Measurements from ENCODE around the gene HSPB1.
"Not testable (repeated sequence)": the region's sequence is repeated elsewhere in the genome, so short reads cannot be mapped to it uniquely, and the experiment has no call there.

Gene HSPB1

DNA sequence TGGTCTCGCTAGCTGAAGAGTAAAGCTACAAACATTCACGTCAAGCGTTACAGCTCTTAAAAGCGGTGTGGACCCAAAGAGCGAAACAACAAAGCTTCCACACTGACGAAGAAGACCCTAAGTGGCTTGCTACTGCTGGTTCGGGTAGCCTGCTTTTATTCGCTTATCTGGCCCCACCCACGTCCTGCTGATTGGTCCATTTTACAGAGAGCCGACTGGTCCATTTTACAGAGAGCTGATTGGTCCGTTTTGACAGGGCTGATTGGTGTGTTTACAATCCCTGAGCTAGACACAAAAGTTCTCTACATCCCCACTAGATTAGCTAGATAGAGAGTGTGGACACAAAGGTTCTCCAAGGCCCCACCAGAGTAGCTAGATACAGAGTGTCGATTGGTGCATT, 6.4 kb downstream of the HSPB1 start:
- not testable (repeated sequence) for DNase-seq (ENCODE audit: low read depth)

DNA sequence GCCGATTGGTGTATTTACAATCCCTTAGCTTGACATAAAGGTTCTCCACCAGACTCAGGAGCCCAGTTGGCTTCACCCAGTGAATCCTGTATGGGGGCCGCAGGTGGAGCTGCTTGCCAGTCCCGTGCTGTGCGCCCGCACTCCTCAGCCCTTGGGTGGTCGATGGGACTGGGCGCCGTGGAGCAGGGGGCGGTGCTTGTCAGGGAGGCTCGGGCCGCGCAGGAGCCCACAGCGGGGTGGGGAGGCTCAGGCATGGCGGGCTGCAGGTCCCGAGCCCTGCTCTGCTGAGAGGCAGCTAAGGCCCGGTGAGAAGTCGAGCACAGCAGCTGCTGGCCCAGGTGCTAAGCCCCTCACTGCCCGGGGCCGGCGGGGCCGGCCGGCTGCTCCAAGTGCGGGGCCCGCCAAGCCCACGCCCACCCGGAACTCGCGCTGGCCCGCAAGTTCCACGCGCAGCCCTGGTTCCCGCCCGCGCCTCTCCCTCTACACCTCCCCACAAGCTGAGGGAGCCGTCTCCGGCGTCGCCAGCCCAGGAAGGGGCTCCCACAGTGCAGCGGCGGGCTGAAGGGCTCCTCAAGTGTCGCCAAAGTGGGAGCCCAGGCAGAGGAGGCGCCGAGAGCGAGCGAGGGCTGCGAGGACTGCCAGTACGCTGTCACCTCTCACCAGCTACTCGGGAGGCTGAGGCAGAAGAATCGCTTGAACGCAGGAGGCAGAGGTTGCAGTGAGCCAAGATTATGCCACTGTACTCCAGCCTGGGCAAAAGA, 7.0 kb downstream of the HSPB1 start:
- not testable (repeated sequence) for DNase-seq (ENCODE audit: low read depth)

DNA sequence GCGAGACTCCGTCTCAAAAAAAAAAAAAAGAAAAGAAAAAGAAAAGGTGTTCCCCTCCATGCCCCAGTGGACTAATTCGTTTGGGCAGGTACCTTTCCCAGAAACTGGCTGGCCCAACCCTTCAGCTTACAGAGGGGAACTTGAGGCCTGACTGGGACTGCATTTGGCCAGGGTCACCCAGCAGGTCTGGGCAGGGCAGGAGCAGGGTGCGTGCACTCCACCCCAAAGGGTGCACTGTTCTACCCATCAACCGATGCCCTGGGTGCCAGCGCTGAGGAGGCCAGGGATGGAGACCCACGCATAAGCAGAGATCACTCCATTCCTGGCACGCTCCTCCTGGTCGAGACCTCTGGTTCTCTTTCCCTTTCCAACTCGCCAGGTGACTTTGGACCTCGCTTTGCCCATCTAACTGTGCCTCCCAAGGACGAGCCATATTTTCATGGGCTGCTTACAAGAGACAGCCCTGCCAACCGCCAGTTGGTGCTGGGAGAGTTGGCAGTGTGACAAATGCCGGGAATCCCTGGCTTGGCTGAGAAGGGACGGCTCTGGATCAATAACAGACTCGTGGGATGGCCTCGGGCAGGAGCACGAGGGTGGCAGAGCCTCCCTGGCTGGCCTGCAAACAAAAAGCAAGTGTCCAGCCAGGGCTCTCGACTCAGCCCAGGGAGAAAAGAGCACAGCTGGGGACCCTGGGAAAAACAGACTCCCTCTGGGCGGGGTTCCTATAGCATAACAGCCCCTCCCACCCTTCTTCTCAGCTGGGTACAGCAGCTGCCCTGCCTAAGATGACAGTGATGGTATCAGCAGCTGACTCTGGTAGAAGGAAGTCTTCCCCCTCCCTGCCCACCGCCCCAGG, 7.9 kb downstream of the HSPB1 start:
- DNase-seq (ENCODE audit: low read depth) = no peak

DNA sequence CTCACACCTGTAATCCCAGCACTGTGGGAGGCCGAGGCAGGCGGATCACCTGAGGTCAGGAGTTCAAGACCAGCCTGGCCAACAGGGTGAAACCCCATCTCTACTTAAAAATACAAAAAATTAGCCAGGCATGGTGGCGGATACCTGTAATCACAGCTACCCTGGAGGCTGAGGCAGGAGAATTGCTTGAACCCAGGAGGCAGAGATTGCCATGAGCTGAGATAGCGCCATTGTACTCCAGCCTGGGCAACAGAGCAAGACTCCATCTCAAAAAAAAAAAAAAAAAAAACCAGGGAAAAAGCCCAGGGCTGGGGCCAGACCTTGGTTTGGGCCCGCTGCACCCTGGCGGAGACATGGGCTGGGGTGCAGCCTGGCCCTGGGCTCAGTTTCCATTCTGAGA, 9.4 kb downstream of the HSPB1 start:
- not testable (repeated sequence) for DNase-seq (ENCODE audit: low read depth)

DNA sequence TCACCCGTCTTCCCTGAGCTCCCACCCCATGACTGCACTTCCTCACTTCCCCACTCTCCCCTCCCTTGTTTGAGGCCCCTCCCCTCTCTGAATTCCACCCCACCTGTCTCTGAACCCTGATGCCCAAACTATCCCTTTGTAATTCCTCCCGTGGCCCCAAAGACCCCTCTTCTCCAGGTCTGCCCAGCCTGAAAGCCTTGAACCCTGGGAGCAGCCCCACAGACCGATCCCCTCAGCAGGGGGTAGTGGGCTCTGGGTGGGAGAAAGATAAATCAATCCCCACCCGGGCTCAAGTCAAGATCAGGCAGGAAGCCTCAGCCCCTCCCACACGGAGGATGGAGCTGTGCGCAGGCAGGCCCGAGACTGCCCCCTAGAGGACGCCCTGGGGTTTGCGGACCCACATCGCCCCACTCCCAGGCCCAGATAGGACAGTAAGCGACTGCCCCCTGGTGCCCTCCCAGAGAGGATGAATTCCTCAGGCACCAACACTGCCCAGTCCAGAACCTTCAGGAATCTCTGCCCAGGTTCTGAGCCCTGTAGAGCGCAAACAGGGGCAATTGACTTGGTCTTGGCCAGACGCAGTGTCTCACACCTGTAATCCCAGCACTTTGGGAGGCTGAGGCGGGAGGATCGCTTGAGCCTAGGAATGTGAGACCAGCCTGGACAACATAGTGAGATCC, 11.7 kb downstream of the HSPB1 start:
- DNase-seq (ENCODE audit: low read depth) = peak; percentile 92

DNA sequence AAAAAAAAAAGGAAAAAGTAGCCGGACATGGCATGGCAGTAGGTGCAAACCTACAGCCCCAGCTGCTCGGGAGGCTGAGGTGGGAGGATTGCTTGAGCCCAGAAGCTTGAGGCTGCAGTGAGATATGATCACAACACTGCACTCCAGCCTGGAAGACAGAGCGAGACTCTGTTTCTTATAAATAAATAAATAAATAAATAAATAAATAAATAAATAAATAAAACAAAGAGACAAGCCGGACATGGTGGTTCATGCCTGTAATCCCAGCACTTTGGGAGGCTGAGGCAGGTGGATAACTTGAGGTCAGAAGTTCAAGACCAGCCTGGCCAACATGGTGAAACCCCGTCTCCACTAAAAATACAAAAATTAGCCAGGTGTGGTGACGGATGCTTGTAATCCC, 12.3 kb downstream of the HSPB1 start:
- DNase-seq (ENCODE audit: low read depth) = not testable (repeated sequence)

GRCh38 chr7:76315364-76315763, 12.9 kb downstream of the HSPB1 start:
- no peak for DNase-seq (ENCODE audit: low read depth)

GRCh38 chr7:76316984-76317781, 14.7 kb downstream of the HSPB1 start:
- no peak for DNase-seq (ENCODE audit: low read depth)

- peak; percentile 94 for DNase-seq (ENCODE audit: low read depth)
Observed at GRCh38 chr7:76317782-76318487, 15.5 kb downstream of the HSPB1 start.

GRCh38 chr7:76318488-76319353, 16.2 kb downstream of the HSPB1 start:
- peak; percentile 47 for DNase-seq (ENCODE audit: low read depth)

- no peak for DNase-seq (ENCODE audit: low read depth)
Observed at GRCh38 chr7:76325092-76325491, 22.6 kb downstream of the HSPB1 start.

GRCh38 chr7:76325811-76326210, 23.3 kb downstream of the HSPB1 start:
- DNase-seq (ENCODE audit: low read depth) = no peak

DNA sequence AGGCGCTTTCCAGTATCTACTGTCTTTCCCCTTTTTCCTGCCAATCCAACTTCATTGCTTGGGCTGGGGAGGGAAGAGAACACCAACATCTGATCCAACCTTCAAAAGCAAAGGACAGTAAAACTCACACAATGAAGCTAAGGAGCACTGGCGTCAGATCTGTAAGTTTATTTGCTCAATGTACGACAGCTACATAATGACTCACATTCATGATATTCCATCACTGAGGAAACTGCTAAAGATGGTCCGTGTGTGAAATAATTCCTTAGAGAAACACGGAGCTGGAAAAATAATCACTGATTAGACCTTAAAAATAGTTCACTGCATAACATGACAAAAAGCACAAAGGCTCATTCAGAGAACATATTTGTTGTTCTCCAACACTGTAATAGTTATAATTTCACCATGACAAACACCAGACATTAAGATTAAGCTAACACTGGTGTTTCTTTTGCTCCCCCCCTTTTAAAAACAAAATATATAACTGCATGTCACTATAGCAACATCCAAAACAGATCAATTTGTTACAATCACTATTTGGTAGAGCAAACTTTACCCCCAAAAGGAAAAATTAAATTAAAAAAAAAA, 24.3 kb downstream of the HSPB1 start:
- no peak for DNase-seq (ENCODE audit: low read depth)

DNA sequence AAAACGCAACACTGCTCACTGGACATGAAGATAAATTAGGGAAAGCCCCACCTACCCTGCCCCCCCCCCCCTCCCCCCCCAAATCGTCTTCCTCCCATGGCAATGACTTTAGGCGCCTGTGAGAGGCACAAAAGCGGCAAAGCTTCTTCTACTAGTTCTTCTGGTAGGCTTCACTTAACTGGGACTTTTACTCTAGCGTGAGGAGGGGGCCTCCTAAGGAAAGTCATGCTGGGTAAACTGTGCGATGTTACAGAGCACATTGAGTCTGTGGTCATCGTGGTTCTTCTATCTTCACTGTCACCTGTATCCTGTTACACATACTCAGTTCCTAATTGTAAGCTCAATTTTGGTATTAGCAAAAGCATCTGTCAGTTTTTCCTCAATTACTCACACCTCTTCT, 25.1 kb downstream of the HSPB1 start:
- DNase-seq (ENCODE audit: low read depth) = no peak

GRCh38 chr7:76328389-76328788, 25.9 kb downstream of the HSPB1 start:
- DNase-seq (ENCODE audit: low read depth) = no peak

DNA sequence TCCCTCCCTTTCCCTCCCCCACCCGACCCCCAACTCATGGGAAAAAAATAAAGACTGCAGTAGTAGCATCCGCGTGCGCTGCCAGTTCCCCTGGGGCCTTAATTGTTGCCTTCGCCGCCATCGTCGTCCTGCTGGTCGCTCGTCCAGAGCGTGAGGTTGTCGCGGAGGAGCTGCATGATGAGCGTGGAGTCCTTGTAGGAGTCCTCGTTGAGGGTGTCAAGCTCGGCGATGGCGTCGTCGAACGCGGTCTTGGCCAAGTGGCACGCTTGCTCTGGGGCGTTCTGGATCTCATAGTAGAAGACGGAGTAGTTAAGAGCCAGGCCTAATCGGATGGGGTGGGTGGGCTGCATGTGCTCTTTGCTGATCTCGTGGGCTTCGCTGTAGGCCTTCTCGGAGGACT, 27.0 kb downstream of the HSPB1 start:
- no peak for DNase-seq (ENCODE audit: low read depth)

- DNase-seq (ENCODE audit: low read depth) = no peak
Observed at GRCh38 chr7:76330261-76330660, 27.8 kb downstream of the HSPB1 start.

GRCh38 chr7:76330673-76331072, 28.2 kb downstream of the HSPB1 start:
- DNase-seq (ENCODE audit: low read depth) = no peak

DNA sequence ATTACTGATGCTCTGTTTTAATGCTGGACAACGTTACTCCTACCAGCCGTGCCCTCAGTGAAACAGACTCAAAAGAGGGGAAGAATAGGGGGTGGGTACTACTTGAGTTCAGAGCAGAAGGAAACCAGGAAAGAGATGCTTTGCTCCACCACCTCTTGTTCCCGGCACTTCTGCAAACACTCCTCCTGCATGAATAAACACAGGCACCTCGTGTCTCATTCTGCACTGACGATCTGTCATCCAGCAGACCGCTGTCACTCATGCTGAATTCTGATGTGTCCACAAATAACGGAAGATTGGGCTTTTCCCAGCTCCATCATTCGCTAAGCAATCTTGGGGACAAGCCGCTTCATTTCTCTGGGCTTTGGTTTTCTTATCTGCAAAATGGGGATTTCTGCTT, 29.6 kb downstream of the HSPB1 start:
- no peak for DNase-seq (ENCODE audit: low read depth)
